HG02571 (cell line): ENCODE data around the gene SCG2.
"Not testable (repeated sequence)": the region's sequence is repeated elsewhere in the genome, so short reads cannot be mapped to it uniquely, and the experiment has no call there.

Experiments
- ATAC-seq: cut with Tn5 transposase; IDR thresholded peaks from one replicate; pipeline ENCODE4 v1.9.1; 2021; ENCODE audit warnings: mild to moderate bottlenecking, moderate library complexity; ENCODE audit not compliant: unreplicated experiment

SCG2 gene

DNA sequence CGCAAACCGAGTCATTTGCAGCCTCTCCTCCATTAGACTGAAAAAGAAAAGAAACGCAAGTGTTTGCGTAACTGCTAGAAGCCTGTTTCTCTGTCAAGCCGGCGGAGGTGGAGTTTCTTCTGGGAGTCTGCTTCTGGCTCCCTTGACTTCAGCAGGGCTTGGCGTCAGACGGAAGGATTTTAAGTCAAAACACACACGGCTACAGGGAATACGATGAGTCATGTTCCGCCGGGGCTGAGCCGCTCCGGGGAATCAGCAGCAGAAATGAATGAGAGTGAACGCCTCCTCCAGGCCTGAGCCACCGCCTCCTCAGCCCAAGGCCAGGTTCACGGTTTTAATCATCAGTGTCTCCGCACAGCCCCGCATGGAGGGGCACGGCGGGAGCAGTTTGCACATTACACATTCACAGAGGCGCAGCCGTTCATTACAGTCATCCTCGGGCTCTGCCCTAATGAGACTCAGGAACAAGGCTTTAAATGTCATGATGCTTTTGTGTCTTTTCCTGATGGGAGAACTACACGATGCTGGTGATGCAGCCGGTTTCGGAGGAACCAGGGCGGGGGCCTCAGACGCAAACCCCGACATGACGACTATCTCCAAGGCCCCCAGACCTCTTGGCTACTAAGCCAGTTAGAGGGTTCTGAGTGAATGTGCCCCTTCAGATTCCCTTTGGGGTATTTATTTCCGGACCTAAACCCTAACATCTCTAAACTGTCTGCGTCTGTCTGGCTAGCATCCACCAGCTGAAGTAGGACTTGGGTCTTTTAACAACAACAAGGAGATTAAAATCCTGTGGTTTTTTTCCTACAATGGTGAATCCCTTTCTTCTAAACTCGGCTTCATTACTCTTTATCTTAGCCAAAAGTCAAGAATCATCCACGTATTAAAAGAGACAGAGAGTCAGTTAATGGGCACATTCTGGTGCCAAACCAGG lies 11.1 kb upstream of the SCG2 start:
- no peak for ATAC-seq

DNA sequence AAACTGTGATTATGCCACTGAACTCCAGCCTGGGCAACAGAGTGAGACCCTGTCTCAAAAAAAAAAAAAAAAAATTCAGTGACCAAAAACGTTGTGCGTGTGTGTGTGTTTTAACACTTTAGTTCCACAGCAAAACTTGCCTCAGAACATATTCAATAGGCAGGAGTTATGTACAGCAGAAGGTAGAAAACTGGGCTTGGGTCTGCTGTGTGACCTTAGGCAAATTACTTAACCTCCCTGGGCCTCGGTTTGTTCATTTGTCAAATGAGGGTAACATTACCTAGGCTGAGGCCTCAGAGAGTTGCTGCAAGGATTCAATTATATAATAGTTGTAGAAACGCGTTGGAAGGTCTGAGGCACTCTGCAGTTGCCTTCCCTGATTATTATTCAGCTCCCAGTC lies 10.3 kb upstream of the SCG2 start:
- no peak for ATAC-seq

DNA sequence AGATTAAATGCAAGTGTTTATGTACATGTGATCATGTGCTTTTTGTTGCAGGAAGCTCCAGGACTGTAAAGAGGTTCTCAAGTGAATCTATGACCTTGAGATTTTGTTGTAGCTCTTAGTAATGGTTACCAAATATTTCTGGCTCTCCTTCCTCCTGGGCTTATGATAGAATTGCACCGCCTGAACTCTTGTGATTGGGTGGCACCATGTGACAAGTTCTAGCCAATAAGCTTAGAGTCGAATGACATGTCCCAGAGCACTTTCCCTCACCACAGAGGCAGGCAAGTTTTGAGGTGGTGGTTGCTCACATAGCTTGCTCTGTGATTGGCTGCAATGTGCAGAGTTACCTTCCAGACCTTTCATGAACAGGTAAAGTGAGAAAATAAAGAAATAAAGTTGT lies 8.9 kb upstream of the SCG2 start:
- ATAC-seq = no peak

DNA sequence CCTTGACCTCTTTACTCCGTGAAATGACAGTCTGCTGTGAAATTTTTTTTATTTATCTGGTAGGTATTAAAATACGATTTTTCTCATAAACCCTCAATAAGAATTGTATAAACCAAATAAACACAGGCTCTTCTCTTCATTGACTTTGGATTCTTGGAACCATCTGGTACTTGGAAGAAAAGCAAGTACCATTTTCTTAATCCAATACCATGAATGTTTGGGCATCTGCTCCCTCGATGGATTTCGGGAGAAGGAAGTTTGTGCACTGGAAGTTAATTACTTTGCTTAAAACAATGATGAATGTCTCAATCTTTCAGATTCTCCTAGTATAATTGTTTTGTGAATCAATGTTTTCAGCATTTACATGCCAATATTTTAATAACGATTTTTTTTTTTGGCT lies 5.3 kb upstream of the SCG2 start:
- ATAC-seq = no peak

DNA sequence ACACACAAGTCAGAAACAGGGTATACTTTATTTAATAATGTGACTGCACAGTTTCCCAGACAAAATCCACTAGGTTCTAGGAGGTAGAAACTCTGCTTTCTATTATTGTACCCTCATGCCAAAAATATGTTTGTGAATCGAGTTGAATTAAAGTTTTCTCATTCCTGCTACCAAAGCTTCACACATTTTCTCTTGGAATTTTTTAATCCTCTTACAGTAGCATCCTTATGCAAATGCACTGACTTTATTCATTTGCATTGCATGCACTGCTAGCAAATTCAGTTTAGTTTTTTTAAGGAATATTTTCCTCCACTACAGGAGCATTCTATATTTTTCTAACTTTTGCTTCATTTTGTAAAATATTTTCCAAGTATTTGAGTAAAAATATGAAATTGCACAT lies 4.8 kb upstream of the SCG2 start:
- no peak for ATAC-seq

DNA sequence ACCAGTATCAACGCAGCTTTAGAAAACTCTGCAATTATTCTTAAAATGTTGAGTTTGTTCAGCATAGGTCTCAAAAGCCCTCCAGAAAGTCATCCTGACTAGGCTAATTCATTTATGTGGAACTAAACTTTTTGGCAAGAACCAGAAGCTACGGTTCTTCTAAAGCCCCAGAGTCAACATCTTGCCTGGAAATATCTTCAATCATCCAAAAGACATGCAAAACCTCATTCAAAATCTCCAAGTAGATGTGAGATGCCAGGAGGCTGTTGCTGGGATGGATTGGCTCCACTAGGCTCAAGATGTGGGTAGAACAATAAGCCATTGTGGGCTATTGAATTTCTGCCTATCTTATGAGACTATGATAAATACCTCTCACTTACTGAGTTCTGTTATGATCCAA lies 2.1 kb upstream of the SCG2 start:
- no peak for ATAC-seq

DNA sequence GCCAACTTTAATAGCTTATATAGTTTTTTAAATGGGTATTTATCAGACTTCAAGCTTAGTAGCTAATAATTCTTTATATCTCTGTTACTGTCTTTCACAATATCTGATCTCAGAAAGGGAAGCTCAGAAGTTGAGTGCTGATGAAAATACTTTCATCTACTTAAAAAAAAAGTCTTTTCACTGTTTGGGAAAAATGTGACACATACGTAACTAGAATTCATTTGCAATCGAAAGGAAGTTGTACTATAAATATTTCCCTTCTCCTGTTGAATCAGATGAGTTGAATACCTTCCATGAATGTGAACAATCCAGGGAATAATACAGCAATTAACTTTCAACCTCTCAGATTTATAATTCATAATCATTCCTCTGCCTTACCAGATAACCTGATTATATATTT lies 811 bp upstream of the SCG2 start:
- no peak for ATAC-seq

DNA sequence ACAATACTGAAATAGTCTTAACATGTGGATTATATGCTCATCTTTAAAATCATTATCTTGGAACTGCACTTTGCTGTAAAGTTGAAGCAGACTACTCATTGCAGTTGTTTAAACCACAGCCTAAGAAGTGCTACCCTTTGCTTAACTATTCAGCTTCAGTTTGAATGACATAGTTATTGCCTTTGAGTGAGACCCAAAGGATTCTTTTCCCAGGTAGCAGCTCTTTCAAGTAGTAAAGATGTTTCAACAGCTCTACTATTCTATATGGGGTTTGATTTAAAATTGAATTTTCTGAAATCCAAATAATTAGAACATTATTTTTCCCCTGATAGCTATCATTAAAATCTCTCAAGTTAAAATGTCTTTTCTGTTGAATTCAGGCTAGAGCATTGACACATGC lies 1.1 kb downstream of the SCG2 start:
- no peak for ATAC-seq

DNA sequence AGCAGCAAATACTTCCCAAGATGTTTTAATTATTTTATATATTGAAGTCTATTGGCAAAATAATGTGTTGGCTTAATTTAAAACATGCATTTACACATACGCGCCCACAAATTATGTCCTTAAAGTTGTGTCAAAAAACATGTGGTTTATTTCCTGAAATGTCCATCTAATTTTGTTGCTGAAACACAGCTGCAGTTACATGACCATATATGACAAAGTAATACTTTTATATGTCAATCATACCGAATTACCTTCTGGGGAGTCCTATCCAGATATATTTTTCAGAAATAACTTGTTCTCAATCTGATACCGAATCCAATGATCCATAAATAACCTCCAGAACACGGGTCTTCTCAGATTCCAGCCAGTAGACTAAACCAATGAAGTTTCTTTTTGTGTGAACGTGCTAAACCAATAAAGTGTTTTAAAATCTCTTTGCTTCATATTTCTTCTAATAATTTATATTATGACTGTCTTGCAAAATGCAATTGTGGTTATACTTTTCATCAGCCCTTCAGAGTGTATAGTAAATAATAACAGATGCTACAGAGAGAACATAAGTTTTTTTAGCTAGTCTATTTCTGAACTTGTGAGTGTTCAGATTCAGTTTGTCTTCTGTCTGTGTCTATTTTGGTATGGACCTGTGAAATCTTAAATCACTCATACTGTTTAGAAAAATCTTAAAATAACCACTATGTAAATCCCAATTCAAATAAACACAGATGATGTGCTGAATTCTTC lies 2.4 kb downstream of the SCG2 start:
- ATAC-seq = no peak

DNA sequence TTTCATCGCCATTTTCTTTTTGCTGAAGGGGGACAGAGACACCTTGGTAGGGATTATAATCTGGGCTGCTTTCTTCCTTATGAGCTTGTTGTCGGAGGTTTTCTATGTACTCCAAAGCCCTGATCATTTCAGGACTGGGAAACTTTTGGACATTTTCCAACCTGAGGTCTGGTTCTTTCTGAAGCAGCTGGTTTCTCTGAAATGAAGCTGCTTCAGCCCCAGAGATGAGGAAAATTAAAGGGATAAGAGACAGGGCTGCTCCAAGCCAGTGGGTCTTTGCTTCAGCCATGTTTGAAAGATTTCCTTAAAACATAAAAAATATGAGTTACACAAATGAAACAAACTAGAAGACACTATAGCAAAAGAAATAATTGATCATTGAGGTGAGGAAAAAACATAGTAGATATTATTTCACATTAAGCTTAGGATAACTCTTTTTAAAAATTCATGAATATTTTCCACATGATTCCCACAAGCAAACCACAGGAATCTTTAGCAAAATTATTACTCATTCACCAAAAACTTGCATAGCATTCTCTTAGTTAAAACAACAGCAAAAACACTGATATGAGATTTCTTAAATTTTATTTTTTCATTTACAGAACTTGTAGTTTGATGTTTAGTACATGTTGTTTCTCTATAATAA lies 3.0 kb downstream of the SCG2 start:
- no peak for ATAC-seq

DNA sequence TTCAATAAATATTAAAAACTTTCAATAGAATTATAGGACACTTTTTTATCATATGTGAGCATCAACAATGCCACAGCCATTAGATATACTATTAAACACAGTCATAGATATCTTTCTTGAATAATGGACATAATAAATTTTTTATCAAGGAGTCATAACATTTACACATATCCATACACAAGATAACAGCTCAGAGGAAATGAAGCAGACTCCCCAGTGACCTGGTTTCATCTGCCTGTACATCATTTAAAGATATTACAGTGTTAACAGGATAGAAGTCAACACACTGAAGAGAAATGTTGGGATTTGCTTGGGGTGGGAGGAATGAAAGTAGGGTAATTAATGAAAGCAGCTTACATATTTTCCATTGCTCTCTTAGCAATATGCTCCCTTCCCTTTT lies 5.1 kb downstream of the SCG2 start:
- ATAC-seq = no peak

DNA sequence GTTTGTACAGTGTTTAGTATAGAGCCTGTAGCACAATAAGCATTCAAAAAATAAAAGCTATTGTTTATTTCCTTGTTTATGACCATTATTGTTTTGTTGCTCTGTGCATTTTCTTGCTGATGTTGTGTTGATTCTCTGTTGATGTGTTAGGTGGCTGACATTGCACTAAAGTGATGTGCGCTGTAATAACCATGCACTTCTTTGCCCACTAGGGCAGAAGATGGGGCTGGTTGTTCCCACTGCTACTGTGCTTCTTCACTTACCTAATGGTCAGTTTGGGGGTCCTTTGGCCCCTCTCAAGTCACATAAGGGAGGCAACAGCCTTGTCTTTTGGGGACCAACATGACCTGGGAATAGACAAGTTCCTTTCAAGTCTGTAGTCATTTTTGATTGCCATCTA lies 6.0 kb downstream of the SCG2 start:
- no peak for ATAC-seq

DNA sequence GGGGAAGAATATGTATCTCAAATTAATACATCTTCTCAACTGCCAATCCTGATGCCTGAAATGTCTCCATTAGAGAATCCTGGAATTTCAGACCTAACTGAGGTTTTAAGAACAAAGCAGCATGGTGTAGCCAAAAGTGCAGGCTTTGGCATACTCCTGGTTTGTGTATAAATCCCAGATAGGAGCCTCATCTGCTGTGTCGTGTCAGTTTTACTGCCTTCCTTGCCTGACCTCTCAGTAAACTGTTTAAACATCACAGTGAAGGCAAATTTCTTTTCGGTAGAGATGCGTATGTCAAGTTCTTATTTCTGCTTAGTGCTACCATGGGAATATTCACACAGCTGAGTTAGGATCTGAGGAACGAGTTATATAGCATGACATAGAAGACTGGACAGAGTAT lies 7.3 kb downstream of the SCG2 start:
- ATAC-seq = no peak

DNA sequence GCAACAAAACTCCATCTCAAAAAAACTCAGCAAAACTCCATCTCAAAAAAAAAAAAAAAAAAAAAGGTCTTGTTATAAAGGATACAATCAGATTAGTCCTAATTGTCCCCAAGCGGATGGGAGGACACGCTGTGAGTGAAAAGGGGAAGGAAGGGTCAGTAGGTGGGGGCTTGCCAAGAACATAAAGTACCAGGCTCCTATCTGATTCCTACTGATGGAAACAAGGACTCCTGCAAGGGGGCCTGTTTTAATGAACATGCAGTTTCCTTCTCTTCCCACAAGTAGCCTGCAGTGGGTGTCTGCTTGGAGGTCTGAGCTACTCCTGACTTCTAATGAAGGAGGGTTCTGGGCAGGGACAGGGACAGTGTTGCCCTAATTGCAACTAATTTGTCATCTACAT lies 7.9 kb downstream of the SCG2 start:
- ATAC-seq = no peak

DNA sequence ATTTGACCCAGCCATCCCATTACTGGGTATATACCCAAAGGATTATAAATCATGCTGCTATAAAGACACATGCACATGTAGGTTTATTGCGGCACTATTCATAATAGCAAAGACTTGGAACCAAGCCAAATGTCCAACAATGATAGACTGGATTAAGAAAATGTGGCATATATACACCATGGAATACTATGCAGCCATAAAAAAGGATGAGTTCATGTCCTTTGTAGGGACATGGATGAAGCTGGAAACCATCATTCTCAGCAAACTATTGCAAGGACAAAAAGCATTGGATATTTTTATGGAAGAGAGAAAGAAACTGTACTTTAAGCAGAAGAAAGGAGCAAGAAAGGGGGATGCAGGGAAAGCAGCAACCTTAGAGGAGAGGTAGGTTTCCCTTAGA lies 9.5 kb downstream of the SCG2 start:
- not testable (repeated sequence) for ATAC-seq

DNA sequence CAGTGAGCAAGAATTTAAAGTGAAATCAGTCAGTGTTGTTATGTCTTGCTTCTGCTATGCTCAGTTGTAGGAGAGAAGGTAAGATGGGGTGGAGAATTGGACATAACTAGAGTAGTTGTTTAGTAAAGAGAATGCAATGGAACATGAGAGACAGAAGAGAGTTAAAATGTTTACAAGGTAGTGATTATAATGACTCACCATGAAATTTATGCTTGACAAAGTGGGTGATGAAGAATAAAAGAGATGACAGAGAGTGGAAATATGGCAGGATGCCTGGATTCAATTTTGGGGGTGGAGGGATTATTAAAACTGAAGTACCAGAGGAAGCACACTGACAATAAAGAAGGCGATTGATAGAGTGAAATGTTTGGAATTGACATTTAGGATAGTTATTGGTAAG lies 10.6 kb downstream of the SCG2 start:
- no peak for ATAC-seq

DNA sequence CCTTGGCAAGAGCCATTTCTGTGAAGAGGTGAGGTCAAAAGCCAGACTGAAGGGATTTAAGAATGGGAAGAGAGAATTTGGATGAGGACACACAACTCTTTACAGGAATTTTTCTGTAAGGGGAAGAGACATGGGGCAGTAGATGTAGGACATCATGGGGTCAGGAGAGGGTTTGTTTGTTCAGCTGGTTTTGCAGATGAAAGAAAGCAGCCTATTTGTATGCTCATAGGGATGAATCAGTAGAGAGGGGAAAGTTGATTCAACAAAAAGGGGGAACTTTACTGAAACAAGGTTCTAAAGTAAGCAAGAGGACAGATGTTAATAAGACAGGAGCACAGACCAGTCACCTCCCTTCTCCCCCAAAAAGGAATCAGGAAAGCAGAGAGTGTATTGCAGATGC lies 11.2 kb downstream of the SCG2 start:
- no peak for ATAC-seq

DNA sequence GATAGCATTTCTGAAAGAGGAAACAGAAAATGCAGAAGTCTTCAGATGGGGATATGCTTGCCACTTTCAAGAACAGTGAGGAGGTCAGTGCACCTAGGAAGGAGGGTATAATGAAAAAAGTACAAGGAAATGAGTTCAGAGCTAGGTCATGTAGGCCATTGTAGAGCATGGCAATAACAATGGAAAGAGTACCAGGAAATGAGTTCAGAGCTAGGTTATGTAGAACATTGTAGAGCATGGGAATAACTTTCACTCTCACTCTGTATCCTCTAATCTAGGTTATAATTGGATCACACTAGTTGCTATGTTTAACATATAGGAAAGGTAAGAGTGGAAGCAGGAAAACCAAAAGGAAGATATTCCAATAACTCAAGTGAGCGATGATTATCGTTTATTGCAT lies 12.3 kb downstream of the SCG2 start:
- ATAC-seq = no peak

DNA sequence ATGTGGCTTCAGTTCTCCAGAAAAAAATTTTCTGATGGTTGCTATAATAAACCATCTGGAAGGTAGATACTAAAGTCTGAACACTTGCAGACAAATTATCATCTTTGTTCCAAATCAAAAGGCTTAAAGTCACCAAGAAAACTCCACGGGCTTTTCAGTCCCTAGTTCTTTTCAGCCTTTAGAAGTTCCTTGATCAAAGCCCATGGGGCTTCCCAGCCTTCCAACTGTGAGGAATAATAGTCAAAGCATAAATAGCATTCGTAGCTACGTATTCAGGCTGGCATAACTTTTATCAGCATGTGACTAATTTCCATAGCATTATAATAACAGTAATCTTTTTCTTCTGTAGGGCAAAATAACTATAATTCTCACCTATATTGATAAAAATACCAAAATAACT lies 13.9 kb downstream of the SCG2 start:
- no peak for ATAC-seq

DNA sequence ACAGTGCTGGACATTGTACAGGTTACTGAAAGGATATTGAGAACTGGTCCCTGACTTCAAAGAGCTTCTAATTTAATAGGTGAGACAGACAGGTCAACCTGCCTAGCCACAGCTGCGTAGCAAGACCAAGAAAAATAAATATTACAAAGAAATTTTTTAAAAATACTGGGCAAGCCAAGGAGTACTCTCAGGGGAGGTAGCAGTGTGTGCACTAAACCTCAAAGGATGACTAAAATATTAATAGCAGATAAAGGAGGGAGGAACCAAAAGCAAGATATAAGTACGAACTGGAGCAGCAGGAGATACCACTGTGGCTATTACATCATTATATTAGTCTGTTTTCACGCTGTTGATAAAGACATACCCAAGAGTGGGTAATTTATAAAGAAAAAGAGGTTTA lies 14.9 kb downstream of the SCG2 start:
- no peak for ATAC-seq

DNA sequence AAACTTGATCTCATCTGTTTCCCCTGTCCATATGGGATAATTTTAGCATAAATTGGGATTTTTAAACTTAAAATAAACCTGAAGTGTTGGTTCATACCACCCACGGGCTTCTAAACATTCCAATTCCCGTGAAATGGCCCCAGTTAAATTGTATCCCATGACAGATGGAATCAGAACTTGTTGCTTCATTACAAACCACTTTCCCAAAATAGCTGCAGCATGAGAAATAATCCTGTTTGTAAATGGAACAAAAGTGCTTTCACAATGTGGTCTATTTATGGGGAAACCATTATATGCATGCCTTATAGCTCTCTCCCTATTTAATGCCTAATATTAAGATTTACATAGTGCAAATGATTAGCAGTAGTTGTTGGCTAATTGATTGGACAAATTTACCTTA lies 15.9 kb downstream of the SCG2 start:
- no peak for ATAC-seq

DNA sequence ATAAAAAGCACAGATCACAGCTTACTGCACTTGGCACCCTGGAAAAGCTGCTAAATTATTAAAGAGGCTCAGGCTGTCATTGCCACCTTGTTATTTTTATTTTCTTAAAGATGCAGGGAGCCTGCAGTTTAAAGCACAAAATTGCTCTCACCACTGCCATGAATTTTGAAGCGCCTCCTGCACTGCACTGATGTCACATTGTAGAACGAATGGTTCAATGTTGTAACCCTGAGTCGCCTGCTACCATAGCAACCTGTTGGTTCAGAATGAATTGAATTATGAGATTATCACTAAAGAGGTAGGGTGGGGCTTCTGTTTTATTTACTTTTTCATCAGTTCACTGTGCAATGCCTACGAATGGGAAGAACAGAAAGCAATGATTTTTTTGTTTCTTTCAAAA lies 16.5 kb downstream of the SCG2 start:
- ATAC-seq = no peak
